Bone marrow (tissue), 2 donors: ENCODE data around the gene GPR179.

Source experiments
- DNase-seq, 2 donors: peaks; one replicate each; lab custom pipeline; 2025; lab: John Stamatoyannopoulos, UW

GPR179 gene

DNA sequence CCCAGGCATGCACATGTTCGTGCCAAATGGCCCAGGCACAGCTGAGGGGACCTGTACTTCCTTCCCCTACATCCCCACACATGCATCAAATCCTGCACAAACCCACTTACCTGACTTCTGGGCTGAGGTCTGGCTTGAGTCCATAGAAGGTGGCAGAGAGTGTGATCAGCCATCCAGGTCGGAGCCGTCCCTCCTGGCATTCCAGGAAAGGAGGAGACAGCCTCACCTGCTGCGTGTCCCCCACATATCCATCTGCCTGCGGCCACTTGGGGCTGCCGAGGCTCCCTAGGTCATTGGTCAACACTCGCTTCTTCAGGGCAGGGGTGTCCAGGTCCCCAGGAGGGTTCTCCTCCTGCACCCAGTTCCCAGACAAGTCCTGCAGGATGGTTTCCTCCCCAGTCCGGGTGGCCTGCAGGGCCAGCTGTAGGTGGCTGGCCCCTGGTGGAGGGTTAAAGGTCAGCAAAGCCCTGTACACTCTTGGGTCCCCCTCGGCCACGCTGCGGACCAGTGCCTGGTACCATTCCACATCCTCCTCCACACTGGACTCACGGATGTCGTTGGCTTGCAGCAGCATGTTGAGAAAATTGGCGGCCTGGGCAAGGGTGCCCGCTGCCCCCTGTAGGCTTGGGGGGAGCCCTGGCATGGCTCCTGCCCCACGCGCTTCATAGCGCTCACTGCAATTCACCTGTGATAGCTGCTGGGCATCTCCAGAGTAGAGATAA, 709 bp downstream of the GPR179 start:
- no peak for DNase-seq

DNA sequence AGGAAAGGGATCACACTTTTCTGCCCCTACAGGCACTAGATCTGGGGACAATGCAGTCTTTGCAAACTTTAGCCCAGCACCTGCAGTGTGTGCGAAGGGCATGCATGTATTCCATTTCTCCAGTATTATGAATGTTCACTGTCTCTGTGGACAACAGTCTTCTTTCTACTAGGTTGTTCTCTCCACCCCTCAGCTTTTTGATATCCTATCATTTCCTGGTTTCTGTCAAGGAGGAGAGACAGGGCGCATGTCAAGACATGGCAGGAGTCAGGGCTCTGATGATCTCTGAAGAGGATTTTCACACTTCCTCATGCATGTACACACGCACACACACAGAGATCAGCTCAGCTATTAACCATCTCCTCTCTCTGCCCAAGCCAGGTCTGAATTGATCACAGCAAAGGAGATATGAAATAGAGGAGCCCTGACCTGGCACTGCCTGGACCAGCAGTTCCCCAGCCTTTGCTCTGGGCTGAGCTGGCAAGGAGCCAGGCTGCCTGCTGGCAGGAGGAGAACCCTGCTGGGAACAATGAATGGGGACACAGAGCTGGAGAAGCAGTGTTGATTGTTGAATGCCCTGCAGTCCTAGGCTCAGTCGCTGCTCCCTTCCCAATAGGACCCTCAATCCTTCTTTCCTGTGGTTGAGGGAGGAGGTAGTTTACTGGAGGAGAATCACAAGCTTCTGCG, 2.6 kb downstream of the GPR179 start:
- DNase-seq = no peak

DNA sequence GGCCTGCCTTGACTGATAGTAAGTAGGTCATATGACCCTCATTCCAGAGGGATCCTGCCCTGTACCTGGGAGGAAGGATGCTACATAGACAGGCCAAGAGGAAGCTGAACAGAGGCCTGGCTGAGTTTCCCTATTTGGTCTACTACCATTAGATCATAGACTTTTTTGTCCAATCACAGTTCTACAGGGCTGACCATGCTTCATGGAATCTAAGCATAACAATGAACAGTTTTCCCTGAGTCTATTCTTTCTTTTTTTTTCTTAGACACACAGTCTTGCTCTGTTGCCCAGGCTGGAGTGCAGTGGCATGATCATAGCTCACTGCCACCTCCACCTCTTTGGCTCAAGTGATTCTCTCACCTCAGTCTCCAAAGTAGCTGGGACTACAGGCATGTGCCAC, 3.9 kb downstream of the GPR179 start:
- DNase-seq = no peak

DNA sequence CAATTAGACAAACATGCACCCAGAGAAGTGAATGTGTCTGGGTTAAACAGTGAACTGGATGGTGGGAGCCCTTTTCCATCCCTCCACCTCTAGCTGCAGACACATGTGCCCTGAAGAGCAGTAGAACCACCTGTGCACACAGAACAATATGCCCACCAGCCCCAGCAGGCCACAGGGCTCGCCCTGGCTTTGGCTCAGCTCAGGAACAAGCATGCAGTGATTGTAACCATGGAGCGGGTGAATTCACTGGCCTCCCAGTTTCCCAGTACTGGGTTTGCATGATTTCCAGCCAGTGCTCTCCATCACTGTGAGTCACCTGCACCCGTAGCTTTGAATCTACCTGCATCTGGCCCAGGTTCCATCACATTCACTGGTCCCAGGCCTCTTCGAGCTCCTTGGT, 5.2 kb downstream of the GPR179 start:
- no peak for DNase-seq

DNA sequence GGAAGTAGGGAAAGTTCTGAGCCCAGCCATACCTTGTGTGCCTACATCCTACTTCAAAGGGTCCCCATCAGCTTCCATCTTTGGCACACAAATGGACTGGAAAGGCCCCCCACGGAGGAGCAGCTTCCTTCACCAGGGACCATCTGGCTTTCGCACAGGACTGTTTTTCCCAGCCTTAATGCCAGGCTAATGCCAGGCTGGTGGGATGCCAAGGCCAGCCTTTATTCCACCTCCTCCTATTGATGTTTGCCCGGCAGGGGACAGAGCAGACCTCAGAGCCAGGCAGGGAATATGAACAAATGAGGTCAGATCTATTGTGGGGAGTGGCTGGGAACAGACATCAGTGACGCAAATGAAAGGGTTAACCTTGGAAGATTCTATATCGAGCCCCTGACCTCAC, 5.7 kb downstream of the GPR179 start:
- no peak for DNase-seq

DNA sequence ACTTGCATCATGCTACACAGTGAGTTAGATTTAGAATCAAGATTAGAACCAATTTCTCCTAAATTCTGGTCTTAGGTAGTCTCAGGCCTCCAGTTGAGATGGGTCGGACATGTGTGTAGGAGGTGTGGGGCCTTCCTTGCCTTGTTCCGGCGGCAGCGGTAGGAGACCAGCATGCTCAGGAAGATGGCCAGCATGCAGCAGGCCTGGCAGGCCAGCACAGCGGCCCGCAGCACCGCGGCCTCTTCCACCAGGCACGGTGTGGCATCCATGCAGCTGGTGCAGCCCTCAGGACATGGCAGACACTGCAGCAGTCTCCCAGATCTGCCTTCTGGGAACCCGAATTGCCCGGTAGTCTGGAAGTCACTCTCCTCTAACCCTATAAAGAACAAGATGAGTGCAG, 6.9 kb downstream of the GPR179 start:
- no peak for DNase-seq

DNA sequence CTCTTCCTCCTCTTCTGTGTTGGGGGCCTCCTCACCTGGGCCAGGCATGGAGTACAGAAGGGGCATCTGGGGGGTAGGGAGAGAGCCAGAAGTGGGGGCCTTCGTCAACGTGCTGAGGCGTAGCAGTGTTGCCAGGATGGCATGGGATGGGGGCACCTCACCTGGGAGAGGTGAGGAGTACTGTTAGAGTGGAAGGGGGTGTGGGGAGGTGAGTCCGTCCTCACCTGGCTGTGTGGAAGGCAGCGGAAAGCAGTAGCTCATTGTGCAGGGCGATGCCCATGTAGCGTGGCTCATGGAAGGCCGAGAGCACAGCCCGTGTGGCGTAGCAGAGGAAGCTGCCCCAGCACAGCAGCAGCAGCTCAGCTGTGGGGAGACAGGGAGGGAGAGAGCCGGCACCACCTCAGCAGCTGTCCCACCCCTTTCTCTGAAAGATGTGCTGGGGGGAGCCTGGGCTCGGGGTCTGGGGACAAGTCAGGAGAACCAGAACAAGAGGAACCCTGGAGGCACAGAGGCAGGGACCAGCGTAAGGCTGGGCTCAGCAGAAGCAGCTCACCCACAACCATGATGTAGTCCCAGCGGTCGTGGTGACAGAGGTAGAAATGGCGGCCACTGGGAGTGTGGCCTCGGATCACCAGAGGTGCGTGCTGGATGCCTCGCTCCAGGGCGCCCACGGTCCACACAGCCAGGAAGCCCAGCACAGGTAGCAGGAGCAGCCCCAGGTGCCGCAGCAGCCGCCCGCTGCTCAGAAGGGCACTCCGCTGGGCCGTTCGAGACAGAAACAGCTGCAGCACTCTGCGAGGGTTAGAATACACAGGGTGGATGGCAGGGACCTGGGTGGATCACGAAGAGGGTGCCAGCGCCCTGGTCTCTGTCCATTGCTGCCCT, 9.0 kb downstream of the GPR179 start:
- no peak for DNase-seq

DNA sequence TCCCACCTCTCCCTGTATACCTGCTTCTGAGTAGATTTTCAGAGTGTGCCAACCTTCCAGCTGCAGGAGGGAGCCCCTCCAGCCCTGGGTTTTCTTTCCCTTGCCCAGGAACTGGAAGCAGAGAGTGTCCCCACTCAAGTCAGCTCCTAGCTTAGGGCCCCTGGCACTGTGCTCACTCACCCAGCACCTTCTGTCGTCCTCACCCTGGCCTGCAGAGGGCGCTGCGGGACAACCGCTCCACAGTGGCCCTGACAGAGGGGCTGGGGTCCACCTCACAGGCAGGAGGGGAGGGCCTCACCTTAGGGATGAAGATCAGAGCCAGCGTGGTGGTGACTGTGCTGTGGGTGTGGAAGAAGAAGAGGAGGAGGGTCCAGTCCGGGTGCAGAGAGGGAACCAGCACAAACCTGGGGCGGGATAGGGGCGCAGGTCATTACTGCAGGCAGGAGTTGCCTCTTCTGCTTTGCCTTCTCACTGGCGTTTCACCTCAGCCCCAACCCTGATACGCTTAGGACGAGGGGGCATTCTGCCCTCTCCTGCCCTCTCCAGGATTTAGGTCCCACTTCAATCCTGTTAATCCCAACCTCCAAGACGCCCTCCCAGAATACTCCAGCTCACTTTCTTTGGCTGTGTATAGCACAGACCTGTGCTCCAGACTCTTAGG, 10.0 kb downstream of the GPR179 start:
- DNase-seq = peak in 1 of 2 donors; percentile 13

DNA sequence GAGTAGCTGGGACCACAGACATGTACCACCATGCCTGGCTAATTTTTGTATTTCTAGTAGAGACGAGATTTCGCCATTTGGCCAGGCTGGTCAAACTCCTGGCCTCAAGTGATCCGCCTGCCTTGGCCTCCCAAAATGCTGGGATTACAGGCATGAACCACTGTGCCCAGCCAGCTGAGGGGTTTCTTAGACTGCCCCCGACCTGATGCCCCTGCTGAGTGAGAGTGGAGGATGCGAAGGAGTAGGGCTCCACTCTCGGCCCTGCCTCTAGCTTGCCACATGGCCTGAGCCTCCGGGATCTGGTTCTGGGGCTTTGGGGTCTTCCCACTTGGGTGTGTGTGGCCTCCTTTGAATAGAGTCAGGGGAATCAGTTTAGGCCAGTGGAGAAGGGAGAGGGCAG, 11.0 kb downstream of the GPR179 start:
- DNase-seq = no peak

DNA sequence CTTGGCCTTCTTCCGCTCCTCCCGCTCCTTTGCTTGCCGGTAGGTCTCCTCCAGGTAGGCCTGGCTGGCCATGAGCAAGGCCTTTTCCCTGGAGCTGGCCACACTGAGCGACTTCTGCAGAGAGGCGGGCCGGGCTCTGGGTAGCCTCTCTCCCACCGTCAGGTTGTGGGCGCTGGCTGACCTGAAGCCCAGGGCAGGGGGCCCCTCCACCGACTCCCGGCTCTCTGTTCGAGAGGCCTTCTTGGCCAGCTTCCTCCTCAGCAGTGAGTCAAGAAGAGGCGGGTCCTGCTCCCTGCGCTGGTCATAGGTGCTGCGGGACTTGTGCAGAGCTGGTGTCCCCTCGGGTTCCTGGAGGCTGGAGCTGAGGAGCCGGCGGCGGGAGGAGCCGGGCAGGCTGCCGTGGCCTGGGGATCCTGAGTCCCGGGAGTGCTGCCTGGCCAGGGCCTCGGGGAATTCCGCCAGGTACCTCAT, 12.8 kb downstream of the GPR179 start:
- no peak for DNase-seq

DNA sequence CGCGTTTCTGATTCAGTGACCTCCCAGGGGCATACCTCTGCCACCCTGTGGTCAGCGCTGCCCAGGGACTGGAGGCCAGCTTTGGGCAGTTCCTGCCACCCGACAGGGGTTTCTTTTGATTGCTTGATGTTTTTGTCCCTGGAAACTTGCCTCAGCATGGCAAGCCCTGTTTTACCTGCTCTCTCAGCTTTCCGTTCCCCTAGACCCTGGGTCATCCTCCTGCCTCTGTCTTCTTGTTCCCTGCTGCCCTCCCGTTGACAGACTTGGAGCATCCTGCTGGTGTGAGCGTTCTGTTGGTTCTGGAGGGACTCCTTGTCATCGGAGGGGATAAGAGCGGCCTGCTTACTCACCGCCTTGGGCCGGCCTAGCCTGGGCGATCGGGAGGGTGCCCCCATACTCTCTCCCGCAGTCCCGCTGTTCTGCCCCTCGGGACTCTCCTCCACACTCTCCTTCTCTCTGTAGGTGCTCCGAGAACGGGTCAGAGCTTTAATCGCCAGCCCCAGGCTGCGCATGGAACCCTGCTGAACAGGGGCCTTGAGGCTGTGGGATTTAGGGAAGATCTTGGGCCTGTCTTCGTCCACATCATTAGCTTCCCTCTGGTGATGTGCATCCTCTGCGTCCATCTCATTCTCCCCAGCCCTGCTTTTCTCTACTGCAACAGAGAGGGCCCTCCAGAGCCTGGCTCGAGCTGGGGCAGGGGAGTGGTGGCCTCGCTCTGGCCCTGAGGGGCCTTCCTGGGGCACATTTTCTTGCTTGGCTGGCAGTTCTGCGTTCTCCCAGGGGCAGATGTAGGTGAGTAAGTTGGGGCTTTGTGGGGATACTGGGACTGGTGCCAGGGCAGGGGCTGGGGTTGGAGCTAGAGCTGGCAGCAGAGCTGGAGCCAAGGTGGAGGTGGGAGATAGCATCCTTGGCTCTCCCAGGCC, 13.7 kb downstream of the GPR179 start:
- no peak for DNase-seq

DNA sequence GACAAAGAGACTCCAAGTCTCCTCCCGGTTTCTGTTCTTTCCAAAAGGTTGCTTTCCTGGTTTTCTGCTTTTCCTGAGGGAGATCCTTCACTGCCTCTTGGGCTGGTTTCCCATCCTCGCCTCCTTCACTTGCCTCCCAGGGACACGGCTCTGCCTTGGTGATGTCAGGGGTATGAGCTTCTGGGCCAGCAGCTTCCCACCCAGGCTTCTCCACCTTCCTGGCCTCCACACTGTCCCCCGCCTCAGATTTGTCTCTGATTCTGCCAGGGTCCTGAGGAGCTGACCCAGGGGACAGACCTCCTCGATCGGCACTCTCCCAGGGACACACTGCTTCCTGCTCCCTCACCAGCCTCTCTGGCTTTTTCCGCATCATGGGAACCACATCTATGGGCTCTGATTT, 14.5 kb downstream of the GPR179 start:
- DNase-seq = no peak

DNA sequence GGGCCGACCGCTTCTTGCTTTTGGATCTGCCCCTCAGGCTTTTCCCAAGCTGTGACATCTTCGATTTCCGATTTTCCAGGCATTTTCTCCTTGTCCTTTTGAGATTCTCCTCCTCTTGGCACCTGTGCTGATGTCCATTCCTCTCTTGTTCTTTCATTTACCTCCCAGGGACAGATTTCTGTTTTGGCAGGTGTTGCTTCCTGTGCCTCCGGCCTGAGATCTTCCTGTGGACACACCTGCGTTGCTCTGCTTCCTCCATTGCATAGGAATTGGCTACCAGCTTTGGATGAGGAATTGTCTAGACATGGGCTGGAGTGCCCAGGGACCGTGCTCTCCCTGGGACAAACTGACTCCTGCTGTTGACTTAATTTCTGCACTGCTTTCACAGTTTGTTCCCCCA, 15.1 kb downstream of the GPR179 start:
- DNase-seq = no peak

DNA sequence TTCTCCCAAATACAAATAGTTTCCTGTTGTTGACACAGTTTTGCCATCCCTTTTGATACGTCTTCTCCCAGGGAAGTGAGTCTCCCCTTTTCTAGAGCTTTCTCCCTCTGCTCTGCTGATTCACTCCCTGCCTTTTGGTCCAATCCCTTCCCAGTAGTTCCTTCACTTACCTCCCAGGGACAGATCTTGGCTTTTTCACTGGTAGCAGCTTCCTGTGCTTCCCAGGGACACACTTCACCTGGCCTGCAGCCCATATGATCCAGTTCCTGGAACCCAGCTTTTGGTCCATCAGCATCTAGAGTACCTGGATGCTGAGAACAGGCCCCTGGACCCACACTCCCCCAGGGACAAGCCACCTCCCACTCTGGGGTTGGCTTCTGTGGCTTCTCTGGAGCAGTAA, 15.8 kb downstream of the GPR179 start:
- no peak for DNase-seq

DNA sequence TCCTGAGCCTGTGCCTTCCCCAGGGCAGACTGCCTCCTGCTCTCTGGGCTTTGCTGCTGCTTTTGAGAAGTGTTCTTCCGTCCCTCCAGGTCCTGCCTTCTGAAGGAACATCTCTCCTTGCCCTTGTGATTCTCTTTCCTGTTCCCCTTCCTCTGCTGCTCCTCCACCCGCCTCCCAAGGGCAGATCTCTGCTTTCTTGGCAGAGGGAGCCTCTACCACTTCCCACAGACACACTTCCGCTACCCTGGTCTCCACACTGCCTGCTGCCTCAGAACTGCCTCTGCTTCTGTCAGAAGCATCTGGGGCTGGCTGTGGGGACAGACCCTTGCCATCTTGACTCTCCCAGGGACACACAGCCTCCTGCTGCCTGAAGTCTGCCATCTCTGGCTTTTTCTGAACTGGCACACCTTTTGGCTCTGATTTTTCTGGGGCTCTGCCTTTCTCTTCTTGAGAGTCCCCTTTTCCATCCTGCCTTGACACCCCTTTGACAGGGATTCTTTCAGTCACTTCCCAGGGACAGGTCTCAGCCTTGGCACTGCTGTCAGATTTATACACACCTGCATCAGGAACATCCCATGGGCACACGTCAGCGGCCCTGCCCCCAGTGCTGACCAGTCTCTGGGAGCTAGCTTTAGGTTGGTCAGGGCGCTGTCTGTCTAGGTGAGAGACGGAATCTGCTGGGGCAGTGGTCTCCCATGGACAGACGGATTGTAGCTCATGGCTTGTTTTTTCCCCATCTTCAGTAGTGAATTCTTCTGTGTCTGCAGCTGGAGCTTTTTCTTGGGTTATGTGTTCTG, 16.6 kb downstream of the GPR179 start:
- DNase-seq = peak in 1 of 2 donors; percentile 84

DNA sequence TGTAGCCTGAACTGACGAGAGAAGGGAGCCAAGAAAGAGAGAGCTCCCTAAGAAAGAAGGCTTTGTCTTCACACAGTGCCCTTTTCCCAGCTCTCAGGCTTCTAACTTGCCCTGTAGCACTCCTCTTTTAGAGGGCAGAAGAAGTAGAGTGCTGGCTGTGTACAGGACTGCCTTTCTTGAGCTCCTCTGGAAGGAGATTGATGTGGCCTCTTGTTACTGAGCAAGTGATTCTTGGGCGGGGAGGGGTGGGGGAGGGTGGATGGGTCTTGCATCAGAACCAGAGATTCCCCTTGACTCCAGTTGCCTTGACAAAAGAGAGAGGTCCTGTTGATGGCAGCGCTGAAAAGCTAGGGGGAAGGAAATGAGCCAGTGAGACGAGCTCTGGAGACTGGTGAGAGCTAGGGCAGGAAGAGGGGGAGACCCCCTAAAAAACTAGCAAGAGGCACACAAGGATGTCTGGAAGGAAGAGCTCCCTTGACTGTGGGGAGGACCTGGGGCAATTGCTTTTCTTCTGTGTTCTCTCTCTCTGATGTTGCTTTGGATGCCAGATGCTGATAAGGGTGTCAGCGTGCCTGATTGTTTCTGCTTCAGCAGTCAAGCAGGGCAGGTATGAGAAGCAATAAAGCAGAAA, 18.4 kb downstream of the GPR179 start:
- DNase-seq = no peak

DNA sequence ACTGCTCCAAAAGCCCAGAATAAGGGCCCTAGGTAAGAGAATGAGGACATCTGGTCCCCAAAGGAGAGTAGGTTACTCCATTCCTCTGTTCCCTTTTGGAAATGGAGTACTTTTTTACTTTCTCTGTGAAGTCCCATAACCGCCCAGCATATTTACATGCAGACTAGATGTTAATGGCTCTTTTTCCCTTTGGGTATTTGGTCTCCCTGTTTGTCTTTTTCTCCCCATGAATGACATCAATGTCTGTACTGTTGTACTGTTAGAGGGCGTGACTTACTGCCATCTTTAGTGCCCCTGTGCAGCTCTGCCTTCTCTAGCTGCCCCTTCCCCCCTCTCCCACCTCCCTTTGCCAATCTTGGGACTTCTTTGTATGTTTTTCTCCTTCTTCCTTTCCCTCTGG, 19.0 kb downstream of the GPR179 start:
- no peak for DNase-seq

DNA sequence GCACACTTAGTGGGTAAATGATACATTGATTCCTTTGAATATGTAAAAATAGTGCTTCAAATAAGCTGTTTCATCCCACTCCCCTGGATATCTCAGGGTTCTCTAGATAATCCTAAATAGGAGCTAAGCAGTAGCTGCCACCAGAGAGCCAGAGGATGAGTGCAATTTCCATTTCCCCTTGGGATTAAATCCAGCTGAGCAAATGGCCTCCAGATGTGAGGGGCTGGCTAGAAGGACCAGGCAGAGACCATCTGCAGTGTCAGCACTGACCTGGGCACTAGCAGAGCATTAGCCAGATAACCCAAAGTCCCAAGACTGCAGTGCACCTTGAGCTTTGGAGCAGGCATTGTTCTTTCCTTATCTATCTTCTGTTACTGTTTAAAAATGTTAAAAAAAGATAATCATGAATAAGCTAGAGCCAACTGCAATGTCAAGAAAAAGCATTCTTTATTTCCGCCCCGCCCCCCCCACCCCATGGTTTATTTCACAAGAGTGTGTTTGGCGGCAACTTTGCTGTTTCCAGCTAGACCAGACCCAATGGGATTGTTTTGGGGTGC, 19.5 kb downstream of the GPR179 start:
- no peak for DNase-seq

DNA sequence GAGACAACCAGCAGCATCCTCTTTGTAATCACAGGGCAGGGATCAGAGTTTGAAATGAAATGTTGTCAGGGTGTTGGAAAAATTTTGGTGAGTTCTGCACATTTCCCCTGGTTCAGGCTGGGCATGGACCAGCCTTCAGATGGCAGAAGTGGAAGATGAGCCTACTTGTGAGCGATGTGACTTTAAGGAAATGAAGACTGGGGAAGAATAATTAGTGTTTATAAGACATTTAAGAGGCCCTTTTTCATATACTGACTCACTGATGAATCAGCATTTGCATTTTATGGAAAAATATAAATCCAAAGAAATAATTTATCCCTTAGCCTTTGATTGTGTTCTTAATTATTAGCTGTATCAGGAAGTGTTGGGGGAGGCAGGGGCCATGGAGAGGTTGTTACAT, 20.9 kb downstream of the GPR179 start:
- DNase-seq = no peak
